ENCODE data around the gene NECAB3.
"Not testable (repeated sequence)": the region's sequence is repeated elsewhere in the genome, so short reads cannot be mapped to it uniquely, and the experiment has no call there.

DNA sequence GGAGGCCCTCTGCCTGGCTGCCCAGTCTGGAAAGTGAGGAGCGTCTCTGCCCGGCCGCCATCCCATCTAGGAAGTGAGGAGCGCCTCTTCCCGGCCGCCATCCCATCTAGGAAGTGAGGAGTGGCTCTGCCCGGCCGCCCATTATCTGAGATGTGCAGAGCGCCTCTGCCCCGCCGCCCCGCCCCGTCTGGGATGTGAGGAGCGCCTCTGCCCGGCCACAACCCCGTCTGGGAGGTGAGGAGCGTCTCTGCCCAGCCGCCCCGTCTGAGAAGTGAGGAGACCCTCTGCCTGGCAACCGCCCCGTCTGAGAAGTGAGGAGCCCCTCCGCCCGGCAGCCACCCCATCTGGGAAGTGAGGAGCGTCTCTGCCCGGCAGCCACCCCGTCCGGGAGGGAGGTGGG is 24.7 kb upstream of the NECAB3 start:
- TF ChIP-seq EZH2 (IDR thresholded peaks at IDR 0.05; ENCODE audit: borderline replicate concordance, low read length), result not testable (repeated sequence)
- TF ChIP-seq, protein P1, sequence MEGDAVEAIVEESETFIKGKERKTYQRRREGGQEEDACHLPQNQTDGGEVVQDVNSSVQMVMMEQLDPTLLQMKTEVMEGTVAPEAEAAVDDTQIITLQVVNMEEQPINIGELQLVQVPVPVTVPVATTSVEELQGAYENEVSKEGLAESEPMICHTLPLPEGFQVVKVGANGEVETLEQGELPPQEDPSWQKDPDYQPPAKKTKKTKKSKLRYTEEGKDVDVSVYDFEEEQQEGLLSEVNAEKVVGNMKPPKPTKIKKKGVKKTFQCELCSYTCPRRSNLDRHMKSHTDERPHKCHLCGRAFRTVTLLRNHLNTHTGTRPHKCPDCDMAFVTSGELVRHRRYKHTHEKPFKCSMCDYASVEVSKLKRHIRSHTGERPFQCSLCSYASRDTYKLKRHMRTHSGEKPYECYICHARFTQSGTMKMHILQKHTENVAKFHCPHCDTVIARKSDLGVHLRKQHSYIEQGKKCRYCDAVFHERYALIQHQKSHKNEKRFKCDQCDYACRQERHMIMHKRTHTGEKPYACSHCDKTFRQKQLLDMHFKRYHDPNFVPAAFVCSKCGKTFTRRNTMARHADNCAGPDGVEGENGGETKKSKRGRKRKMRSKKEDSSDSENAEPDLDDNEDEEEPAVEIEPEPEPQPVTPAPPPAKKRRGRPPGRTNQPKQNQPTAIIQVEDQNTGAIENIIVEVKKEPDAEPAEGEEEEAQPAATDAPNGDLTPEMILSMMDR (IDR thresholded peaks at IDR 0.05; ENCODE audit: low read length), result not testable (repeated sequence)
